Lower leg skin (tissue), 3 donors: ENCODE data around the gene PPP1R11.

Source experiments
- POLR2A ChIP-seq, 2 donors: fragments of 450-650 bp; IDR thresholded peaks; one replicate each; pipeline ENCODE4 v1.6.1; 2016 to 2017; ENCODE audit warnings: antibody characterized with exemption in 2 of 2, mild to moderate bottlenecking in 1 of 2, moderate library complexity in 1 of 2
- TF ChIP-seq, protein P1 (sequence below), 3 donors: fragments of 450-650 bp; IDR thresholded peaks; one replicate each; pipeline ENCODE4 v1.5.1; 2016; ENCODE audit warnings: antibody characterized with exemption in 3 of 3, mild to moderate bottlenecking in 3 of 3, moderate library complexity in 2 of 3

DNA sequence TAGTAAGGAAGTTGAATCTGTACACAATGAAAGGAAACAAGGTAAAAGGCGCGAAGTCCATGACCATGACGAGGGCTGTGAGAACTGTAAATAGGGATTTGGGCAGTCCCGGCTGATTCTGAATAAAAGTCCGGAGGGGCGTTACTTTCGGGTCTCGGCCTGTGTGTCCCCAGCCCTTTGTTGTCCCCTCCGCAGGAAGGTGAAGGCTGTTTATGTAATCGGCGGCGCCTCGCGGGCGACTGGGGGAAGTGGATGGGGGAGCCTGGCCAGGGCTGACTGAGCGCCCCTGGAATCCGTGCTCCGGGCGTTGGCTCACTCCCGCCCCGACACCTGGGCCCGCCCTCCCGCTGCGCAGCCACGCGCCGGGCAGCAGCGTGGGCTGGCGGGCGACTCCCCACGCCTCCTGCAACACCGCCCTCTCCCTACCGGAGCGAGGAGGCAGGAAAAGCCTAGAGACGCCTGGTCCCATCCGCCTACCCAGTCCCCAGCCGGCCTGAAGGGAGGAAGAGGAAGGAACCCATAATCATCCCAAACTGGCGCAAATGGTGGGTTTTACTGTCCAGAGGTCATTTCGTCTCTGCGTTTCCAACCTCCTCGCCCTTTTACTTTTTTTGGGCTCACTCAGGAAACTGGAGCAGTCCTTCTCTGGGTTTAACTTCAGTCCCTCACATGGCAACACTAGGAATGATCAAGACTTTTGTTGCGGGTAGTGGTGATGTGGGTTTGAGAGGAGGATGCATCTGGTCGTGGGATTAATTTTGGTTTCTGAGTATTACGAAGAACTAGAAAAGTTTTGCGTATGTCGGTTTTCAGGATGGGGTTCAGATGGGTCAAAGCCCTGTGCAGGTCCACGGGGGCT lies 33.8 kb downstream of the PPP1R11 start:
- TF ChIP-seq, protein P1, sequence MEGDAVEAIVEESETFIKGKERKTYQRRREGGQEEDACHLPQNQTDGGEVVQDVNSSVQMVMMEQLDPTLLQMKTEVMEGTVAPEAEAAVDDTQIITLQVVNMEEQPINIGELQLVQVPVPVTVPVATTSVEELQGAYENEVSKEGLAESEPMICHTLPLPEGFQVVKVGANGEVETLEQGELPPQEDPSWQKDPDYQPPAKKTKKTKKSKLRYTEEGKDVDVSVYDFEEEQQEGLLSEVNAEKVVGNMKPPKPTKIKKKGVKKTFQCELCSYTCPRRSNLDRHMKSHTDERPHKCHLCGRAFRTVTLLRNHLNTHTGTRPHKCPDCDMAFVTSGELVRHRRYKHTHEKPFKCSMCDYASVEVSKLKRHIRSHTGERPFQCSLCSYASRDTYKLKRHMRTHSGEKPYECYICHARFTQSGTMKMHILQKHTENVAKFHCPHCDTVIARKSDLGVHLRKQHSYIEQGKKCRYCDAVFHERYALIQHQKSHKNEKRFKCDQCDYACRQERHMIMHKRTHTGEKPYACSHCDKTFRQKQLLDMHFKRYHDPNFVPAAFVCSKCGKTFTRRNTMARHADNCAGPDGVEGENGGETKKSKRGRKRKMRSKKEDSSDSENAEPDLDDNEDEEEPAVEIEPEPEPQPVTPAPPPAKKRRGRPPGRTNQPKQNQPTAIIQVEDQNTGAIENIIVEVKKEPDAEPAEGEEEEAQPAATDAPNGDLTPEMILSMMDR (IDR thresholded peaks at IDR 0.05): no peak
- TF ChIP-seq POLR2A (IDR thresholded peaks at IDR 0.05): no peak
